HepG2 (cell line): ENCODE measurements around the gene RIMBP2.

Experiments used
- EP300 ChIP-seq, 3 experiments: sonication (generic) in 1 of 3; formaldehyde crosslinking in 1 of 3; IDR thresholded peaks; 2 replicates each; pipeline versions ENCODE4 v1.5.1 to v1.6.1; 2011 to 2020; ENCODE audit warnings: low read depth in 2 of 3, low read length in 2 of 3, borderline replicate concordance in 1 of 3, improper control_type of control experiment in 1 of 3, mild to moderate bottlenecking in 1 of 3, missing genetic modification reagents in 1 of 3, moderate library complexity in 1 of 3
- MTA3 ChIP-seq: sonication (generic); formaldehyde crosslinking; IDR thresholded peaks from 2 replicates; pipeline ENCODE4 v1.4.0; 2020; ENCODE audit warnings: missing genetic modification reagents

DNA sequence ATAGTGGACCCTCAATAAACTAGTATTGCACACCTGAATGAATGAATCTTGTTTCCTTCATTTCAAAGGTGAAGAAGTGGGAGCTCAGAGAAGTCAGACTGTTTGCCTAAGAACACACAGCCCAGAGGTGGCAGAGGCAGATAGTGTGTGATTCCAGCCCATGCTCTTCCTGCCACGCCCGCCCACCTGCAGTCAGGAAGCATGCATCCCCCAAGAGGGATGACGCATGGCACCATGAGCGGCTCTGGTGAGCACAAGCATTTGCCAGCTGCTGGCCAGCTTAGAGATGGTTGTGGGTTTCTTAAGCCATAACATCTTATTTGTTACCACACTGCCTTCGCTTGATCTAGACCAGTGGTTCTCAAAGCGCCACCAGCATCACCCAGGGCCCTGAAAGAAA lies 133.8 kb downstream of the RIMBP2 start:
- TF ChIP-seq EP300 (IDR thresholded peaks at IDR 0.05; ENCODE audit: low read depth in 2 of 2, low read length in 2 of 2) (no peak), EP300 (CRISPR knock-in tag; IDR thresholded peaks at IDR 0.05; ENCODE audit: borderline replicate concordance) (no peak), MTA3 (CRISPR knock-in tag) (no peak)
